Karpas-422 (cell line): ENCODE results near the gene C20orf144. TPM values are rescaled to one million over a fixed set of nuclear protein-coding genes. Genes with fewer than 3 reads are reported as not detected.

Source experiments
- DNase-seq: peaks from one replicate; pipeline ENCODE4 v3.0.0-alpha.2; 2015
- H2AFZ ChIP-seq: fragments of 200-600 bp; sonication (generic); 2 replicates; pipeline ENCODE4 v1.6.1; 2014; ENCODE audit warnings: antibody characterized with exemption, low read length, mixed read lengths
- H3K27ac ChIP-seq: fragments of 200-600 bp; sonication (generic); 2 replicates; pipeline ENCODE4 v1.5.1; 2014; ENCODE audit warnings: mild to moderate bottlenecking, low read length, moderate library complexity
- H3K27me3 ChIP-seq: fragments of 200-600 bp; sonication (generic); 2 replicates; pipeline ENCODE4 v1.6.1; 2014; ENCODE audit warnings: low read length, mixed read lengths
- H3K36me3 ChIP-seq: fragments of 200-600 bp; sonication (generic); 2 replicates; pipeline ENCODE4 v1.6.1; 2014; ENCODE audit warnings: low read length, mixed read lengths; ENCODE audit not compliant: insufficient read depth
- H3K4me1 ChIP-seq: fragments of 200-600 bp; sonication (generic); 2 replicates; pipeline ENCODE4 v1.6.1; 2014; ENCODE audit warnings: mild to moderate bottlenecking, low read length, mixed read lengths
- H3K4me2 ChIP-seq: fragments of 200-600 bp; sonication (generic); 2 replicates; pipeline ENCODE4 v1.6.1; 2014; ENCODE audit warnings: low read length, low read depth, mild to moderate bottlenecking; ENCODE audit not compliant: poor library complexity, severe bottlenecking
- H3K4me3 ChIP-seq: fragments of 200-600 bp; sonication (generic); 2 replicates; pipeline ENCODE4 v1.5.1; 2014; ENCODE audit warnings: mild to moderate bottlenecking, antibody characterized with exemption, low read length, mixed read lengths
- H3K79me2 ChIP-seq: fragments of 200-600 bp; sonication (generic); 2 replicates; pipeline ENCODE4 v1.6.1; 2014; ENCODE audit warnings: mild to moderate bottlenecking, low read length, mixed read lengths
- H3K9ac ChIP-seq: fragments of 200-600 bp; sonication (generic); 2 replicates; pipeline ENCODE4 v1.6.0; 2014; ENCODE audit warnings: low read length
- H3K9me2 ChIP-seq: fragments of 200-600 bp; sonication (generic), shearing (Covaris generic); replicated peaks from 2 replicates; pipeline ENCODE4 v1.6.0; 2014; ENCODE audit warnings: mild to moderate bottlenecking, low read length, moderate library complexity; ENCODE audit not compliant: insufficient read depth
- H3K9me3 ChIP-seq: fragments of 300-700, 200-600 bp; sonication (generic); 2 replicates; pipeline ENCODE4 v1.6.1; 2014; ENCODE audit warnings: low read length, mixed read lengths
- H4K20me1 ChIP-seq: fragments of 200-600 bp; sonication (generic); 2 replicates; pipeline ENCODE4 v1.6.1; 2014; ENCODE audit warnings: mild to moderate bottlenecking, antibody characterized with exemption, low read length, low read depth; ENCODE audit not compliant: insufficient read depth
- total RNA-seq: library from RNA; depleted of rRNA; stranded (reverse); fragments of >200 nt; shearing (Covaris generic); gene quantifications from 2 replicates; pipeline ENCODE4 v1.2.3, GENCODE V29; 2014; ENCODE audit warnings: low replicate concordance; rRNA removed

C20orf144 gene
- total RNA-seq, 1 experiment from 2014 or later, result 0.45 TPM

GRCh38 chr20:33704197-33704924 is 42.2 kb downstream of the C20orf144 start:
- Histone ChIP-seq H3K4me2 (no peak overlapping the region), H4K20me1 (no peaks in the 10 kb centered on the region)
- DNase-seq, result no peak

DNA sequence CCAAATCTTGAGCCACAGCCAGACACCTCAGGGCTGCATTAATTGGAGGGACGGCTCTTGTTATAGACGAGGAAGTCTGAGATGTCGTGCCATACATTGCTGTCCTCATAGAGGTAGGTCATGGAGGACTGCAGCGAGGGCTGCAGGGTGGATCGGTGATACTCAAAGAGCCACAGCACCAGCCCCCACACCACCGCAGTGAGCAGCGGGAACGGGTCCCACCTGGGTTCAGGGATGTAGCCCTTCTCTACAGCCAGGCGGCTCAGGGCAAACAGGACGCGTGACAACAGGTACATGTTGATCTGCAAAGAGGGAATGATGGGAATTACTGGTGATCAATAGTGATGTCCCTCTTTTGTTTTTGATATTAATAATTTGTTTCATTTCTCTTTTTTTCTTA is 45.5 kb downstream of the C20orf144 start:
- Histone ChIP-seq H3K36me3 (no peaks in the 10 kb centered on the region), H3K4me2 (no peak overlapping the region)

More at GRCh38 chr20:33704197-33704924, 42.2 kb downstream of the C20orf144 start:
- H3K27ac ChIP-seq, result no peak overlapping the region
- H3K4me3 ChIP-seq, result no peak overlapping the region
- no peak overlapping the region for H2AFZ ChIP-seq
- no peaks in the 10 kb centered on the region for H3K36me3 ChIP-seq
- H3K27me3 ChIP-seq, result no peaks in the 10 kb centered on the region
- H3K4me1 ChIP-seq, result peaks cover 16% of the 10 kb centered on the region
- H3K9me2 ChIP-seq, result no peaks in the 10 kb centered on the region
- no peaks in the 10 kb centered on the region for H3K79me2 ChIP-seq
- H3K9ac ChIP-seq, result no peak overlapping the region
- H3K9me3 ChIP-seq, result no peaks in the 10 kb centered on the region

GRCh38 chr20:33709398-33709797 is 47.3 kb downstream of the C20orf144 start:
- Histone ChIP-seq H3K9me3 (no peaks in the 10 kb centered on the region), H4K20me1 (no peaks in the 10 kb centered on the region), H3K4me3 (no peak overlapping the region), H3K36me3 (no peaks in the 10 kb centered on the region), H2AFZ (no peak overlapping the region), H3K27me3 (no peaks in the 10 kb centered on the region), H3K9me2 (no peaks in the 10 kb centered on the region), H3K4me2 (no peak overlapping the region), H3K9ac (no peak overlapping the region), H3K27ac (no peak overlapping the region), H3K79me2 (no peaks in the 10 kb centered on the region), H3K4me1 (peaks cover 21% of the 10 kb centered on the region)
- no peak for DNase-seq

More for the DNA sequence above, 45.5 kb downstream of the C20orf144 start:
- Histone ChIP-seq H3K27me3 (no peaks in the 10 kb centered on the region), H2AFZ (no peak overlapping the region), H4K20me1 (no peaks in the 10 kb centered on the region), H3K9me2 (no peaks in the 10 kb centered on the region), H3K9ac (no peak overlapping the region), H3K79me2 (no peaks in the 10 kb centered on the region), H3K4me1 (peaks cover 21% of the 10 kb centered on the region), H3K9me3 (no peaks in the 10 kb centered on the region), H3K4me3 (no peak overlapping the region), H3K27ac (no peak overlapping the region)
- no peak for DNase-seq

DNA sequence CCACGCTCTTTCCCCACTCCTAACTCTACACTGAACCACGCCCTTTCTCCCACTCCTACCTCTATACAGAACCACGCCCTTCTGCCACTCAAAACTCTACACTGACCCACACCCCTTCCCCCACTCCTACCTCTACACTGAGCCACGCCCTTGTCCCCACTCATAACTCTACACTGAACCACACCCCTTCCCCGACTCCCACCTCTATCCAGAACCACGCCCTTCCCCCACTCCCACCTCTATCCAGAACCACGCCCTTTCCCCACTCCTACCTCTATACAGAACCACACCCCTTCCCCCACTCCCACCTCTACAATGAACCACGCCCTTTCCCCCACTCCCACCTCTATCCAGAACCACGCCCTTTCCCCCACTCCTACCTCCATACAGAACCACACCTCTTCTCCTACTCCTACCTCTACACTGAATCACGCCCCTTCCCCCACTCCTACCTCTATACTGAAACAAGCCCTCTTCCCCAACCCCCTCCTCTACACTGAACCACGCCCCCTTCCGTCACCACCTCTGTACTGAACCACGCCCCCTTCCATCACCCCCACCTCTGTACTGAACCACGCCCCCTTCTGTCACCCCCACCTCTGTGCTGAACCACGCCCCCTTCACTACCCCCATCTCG is 47.9 kb downstream of the C20orf144 start:
- Histone ChIP-seq H3K4me2 (no peak overlapping the region), H3K9ac (no peak overlapping the region)

DNA sequence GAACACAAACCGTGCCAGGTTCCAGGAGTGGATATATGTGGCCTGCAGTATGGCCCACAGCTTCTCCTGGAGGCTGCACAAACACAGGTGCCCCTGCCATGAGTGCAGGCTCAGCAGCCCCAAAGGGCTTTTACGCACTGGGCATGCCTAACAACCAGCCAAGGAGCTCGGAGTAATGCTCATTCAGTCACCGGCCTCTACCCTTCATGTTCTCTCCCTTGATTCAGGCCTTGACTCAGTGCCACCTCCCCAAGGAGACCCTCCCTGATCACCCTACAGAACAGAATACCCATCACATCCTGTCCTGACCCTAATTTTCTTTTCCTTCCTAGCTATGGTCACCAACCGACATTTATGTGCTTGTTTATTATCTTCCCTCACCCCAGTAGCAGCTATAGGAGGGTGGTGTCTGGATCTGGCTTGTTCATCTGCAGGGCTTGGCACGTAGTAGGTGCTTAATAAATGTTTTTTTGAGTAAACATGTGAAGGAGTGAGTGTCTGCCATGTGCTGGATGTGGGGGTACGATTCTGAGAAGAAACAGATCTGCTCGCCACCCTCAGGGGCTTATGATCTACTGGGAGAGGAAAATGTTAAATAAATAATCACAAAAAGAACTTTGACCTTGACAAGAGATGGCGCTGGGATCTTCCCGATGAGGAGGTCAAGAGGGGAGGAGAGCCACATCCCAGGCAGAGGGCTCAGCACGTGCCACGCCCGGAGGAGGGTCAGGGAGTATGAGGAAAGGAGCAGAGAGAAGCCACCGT is 48.7 kb downstream of the C20orf144 start:
- H3K36me3 ChIP-seq, result no peaks in the 10 kb centered on the region
- no peak for DNase-seq
- no peak overlapping the region for H3K27ac ChIP-seq
- H3K27me3 ChIP-seq, result no peaks in the 10 kb centered on the region
- H3K9me2 ChIP-seq, result no peaks in the 10 kb centered on the region
- no peak overlapping the region for H2AFZ ChIP-seq
- no peaks in the 10 kb centered on the region for H3K9me3 ChIP-seq
- H4K20me1 ChIP-seq, result no peaks in the 10 kb centered on the region
- H3K4me2 ChIP-seq, result no peak overlapping the region
- H3K4me3 ChIP-seq, result no peak overlapping the region
- no peaks in the 10 kb centered on the region for H3K79me2 ChIP-seq
- no peak overlapping the region for H3K9ac ChIP-seq
- H3K4me1 ChIP-seq, result peaks cover 14% of the 10 kb centered on the region

More for the DNA sequence above, 47.9 kb downstream of the C20orf144 start:
- no peaks in the 10 kb centered on the region for H3K79me2 ChIP-seq
- no peaks in the 10 kb centered on the region for H3K9me3 ChIP-seq
- no peaks in the 10 kb centered on the region for H3K9me2 ChIP-seq
- no peak overlapping the region for H2AFZ ChIP-seq
- no peaks in the 10 kb centered on the region for H3K27me3 ChIP-seq
- H3K36me3 ChIP-seq, result no peaks in the 10 kb centered on the region
- H4K20me1 ChIP-seq, result no peaks in the 10 kb centered on the region
- no peak overlapping the region for H3K27ac ChIP-seq
- H3K4me3 ChIP-seq, result no peak overlapping the region
- no peak for DNase-seq
- H3K4me1 ChIP-seq, result peaks cover 21% of the 10 kb centered on the region

DNA sequence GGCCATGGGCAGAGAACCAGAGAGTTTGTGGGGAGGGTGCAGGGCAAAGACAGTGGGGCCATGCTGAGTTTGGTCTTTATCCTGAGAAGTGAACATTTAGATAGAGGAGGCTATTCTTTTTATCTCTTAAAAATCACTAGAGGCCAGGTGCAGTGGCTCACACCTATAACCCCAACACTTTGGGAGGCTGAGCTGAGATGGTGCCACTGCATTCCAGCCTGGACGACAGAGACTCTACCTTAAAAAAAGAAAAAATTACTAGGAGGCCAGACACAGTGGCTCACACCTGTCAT is 49.3 kb downstream of the C20orf144 start:
- Histone ChIP-seq H2AFZ (no peak overlapping the region), H3K4me3 (no peak overlapping the region), H3K9me2 (no peaks in the 10 kb centered on the region), H3K27me3 (no peaks in the 10 kb centered on the region), H3K9ac (no peak overlapping the region), H4K20me1 (no peaks in the 10 kb centered on the region), H3K36me3 (no peaks in the 10 kb centered on the region), H3K79me2 (no peaks in the 10 kb centered on the region), H3K27ac (no peak overlapping the region), H3K4me2 (no peak overlapping the region), H3K9me3 (no peaks in the 10 kb centered on the region), H3K4me1 (peaks cover 9% of the 10 kb centered on the region; the same call in 1 of the 2 replicates)
- no peak for DNase-seq

Other genes with a start within 250 kb of the C20orf144 start
- 51.4 and 85.6 TPM in 2 replicates for gene SNTA1, start 218.6 kb upstream of the C20orf144 start, total RNA-seq
- gene CBFA2T2, start 172.2 kb upstream of the C20orf144 start, total RNA-seq, result 47.6 and 54.8 TPM in 2 replicates
- 2.5 and 9.2 TPM in 2 replicates for gene ACTL10, start 4.6 kb downstream of the C20orf144 start, total RNA-seq
- 38.2 and 89.2 TPM in 2 replicates for gene NECAB3, start 12.1 kb downstream of the C20orf144 start, total RNA-seq
- 19.2 and 37.2 TPM in 2 replicates for gene E2F1, start 24.1 kb downstream of the C20orf144 start, total RNA-seq
- 3.8 and 4.7 TPM in 2 replicates for gene PXMP4, start 58.0 kb downstream of the C20orf144 start, total RNA-seq
- 3.0 and 4.9 TPM in 2 replicates for gene ZNF341, start 69.7 kb downstream of the C20orf144 start, total RNA-seq
- gene CHMP4B, start 149.0 kb downstream of the C20orf144 start, total RNA-seq, result 33.8 and 45.5 TPM in 2 replicates